ENCODE data around the gene AUTS2. TPM values are rescaled to one million over a fixed set of nuclear protein-coding genes. Genes with fewer than 3 reads are reported as not detected.

The AUTS2 gene
- total RNA-seq, 1 donor from 2014 or later = 53.0 TPM

DNA sequence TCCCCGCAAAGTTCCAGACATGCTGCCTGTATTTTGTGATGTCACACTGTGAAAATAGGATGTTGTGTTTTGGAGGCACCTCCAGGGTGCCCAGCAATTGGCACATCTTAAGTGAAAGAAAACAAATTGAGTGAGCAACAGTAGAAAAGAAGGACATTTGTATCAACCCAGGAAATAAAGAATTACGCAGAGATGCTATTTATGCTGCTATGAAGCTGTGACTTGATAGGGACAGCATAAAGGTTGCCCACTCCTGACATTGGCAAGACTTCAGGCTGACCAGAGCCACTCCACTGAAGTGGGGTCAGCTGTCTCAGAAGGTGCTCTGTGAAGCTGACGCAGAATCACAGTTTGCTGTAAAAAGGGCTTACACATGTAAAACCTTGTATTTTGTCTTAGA, 803.8 kb downstream of the AUTS2 start:
- DNase-seq (ENCODE audit: extremely low spot score in 2 of 2) = no peak
- no peaks in the 10 kb centered on the region for H3K27me3 ChIP-seq
- no peaks in the 10 kb centered on the region for H3K36me3 ChIP-seq
- H3K4me1 ChIP-seq = no peaks in the 10 kb centered on the region
- no peak overlapping the region for H3K4me3 ChIP-seq
- TF ChIP-seq POLR2A (IDR thresholded peaks at IDR 0.05) = no peak
- TF ChIP-seq, protein P1, sequence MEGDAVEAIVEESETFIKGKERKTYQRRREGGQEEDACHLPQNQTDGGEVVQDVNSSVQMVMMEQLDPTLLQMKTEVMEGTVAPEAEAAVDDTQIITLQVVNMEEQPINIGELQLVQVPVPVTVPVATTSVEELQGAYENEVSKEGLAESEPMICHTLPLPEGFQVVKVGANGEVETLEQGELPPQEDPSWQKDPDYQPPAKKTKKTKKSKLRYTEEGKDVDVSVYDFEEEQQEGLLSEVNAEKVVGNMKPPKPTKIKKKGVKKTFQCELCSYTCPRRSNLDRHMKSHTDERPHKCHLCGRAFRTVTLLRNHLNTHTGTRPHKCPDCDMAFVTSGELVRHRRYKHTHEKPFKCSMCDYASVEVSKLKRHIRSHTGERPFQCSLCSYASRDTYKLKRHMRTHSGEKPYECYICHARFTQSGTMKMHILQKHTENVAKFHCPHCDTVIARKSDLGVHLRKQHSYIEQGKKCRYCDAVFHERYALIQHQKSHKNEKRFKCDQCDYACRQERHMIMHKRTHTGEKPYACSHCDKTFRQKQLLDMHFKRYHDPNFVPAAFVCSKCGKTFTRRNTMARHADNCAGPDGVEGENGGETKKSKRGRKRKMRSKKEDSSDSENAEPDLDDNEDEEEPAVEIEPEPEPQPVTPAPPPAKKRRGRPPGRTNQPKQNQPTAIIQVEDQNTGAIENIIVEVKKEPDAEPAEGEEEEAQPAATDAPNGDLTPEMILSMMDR (IDR thresholded peaks at IDR 0.05) = no peak
- TF ChIP-seq POLR2AphosphoS5 (IDR thresholded peaks at IDR 0.05; ENCODE audit: insufficient read depth in 1 of 2, low read depth in 1 of 2) = no peak
- H3K27ac ChIP-seq = no peak overlapping the region
- intact Hi-C loops (cut with DNase I) = no loop called here
- H3K9me3 ChIP-seq = no peaks in the 10 kb centered on the region

DNA sequence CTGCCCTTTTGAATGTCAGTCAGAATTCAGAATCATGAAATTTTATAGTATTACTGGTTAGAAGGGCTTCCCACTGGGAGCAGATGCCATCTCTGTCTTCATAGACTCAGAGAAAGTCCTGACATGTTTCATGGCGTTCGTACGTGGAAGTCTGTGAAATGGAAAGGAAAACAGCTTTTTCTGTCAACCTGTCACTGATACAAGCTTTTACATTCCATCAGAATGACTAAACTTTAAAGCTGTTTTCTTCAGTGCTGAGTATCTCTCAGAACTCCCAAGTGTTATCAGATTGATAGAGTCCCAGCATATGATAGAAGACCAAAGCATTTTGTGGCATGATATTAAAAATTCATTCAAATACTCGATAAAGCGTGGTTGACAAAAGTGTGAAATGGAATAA, 807.0 kb downstream of the AUTS2 start:
- no peak for TF ChIP-seq POLR2A (IDR thresholded peaks at IDR 0.05)
- no peak for TF ChIP-seq POLR2AphosphoS5 (IDR thresholded peaks at IDR 0.05; ENCODE audit: insufficient read depth in 1 of 2, low read depth in 1 of 2)
- TF ChIP-seq, protein P1 (IDR thresholded peaks at IDR 0.05) = no peak
- H3K27me3 ChIP-seq = no peaks in the 10 kb centered on the region
- DNase-seq (ENCODE audit: extremely low spot score in 2 of 2) = no peak
- H3K9me3 ChIP-seq = no peaks in the 10 kb centered on the region
- no peaks in the 10 kb centered on the region for H3K4me1 ChIP-seq
- no peak overlapping the region for H3K4me3 ChIP-seq
- no peak overlapping the region for H3K27ac ChIP-seq
- H3K36me3 ChIP-seq = no peaks in the 10 kb centered on the region
- intact Hi-C loops (cut with DNase I) = no loop called here

DNA sequence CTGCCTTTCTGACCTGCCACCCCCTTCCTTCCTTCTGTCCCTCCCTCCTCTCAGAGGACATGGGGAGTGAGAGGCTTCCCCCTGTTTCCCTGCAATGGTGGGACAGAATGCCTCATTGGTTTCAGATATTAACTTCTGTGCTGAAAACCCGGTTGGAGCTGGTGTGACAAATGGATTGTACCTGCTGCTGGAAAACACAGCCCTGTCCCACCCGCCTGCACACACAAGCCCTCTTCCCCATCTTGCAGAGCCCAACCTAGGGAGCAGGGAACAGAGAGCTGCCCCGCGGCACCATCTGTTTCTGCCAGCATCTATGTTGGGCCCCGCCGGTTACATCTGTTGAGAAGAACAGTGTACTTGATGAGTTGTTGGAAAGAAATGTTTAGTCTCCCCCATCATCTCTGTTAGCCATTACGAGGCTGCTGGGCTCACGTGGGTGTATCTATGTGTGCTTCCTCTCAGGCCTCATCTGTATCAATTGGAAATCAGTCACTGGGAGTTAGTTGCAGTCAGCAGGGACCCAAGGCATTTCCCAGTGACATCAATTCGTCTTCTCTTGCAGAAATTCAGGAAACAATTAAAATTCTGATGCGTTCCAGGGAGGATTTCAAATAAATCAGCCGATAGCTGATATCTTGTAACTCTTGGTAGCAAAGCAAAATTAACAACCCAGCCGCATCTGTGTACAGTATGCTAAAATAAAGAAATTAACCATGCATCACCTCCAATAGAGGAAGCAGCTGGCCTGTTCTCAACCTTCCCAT, 808.1 kb downstream of the AUTS2 start:
- H3K27ac ChIP-seq = no peak overlapping the region
- no peak overlapping the region for H3K4me3 ChIP-seq
- H3K4me1 ChIP-seq = no peaks in the 10 kb centered on the region
- TF ChIP-seq POLR2AphosphoS5 (IDR thresholded peaks at IDR 0.05; ENCODE audit: insufficient read depth in 1 of 2, low read depth in 1 of 2) (no peak), POLR2A (IDR thresholded peaks at IDR 0.05) (no peak)
- TF ChIP-seq, protein P1 (IDR thresholded peaks at IDR 0.05) = no peak
- no peaks in the 10 kb centered on the region for H3K9me3 ChIP-seq
- intact Hi-C loops (cut with DNase I) = no loop called here
- H3K36me3 ChIP-seq = no peaks in the 10 kb centered on the region
- no peaks in the 10 kb centered on the region for H3K27me3 ChIP-seq
- DNase-seq (ENCODE audit: extremely low spot score in 2 of 2) = no peak

DNA sequence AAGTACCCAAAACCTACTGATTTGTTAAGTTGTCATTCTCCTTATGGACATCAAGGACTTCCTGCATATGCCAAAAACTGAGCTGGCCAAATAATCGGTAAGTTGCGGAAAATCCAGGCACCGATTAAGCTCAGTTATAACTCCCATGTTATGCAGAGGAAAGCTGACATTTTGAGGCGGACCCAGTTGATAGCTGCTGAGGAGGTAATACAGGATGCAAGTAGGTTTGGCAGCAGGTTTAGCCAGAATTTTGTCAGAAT, 808.6 kb downstream of the AUTS2 start:
- H3K27ac ChIP-seq = no peak overlapping the region
- H3K9me3 ChIP-seq = no peaks in the 10 kb centered on the region
- intact Hi-C loops (cut with DNase I) = no loop called here
- no peak for DNase-seq (ENCODE audit: extremely low spot score in 2 of 2)
- H3K27me3 ChIP-seq = no peaks in the 10 kb centered on the region
- no peak for TF ChIP-seq POLR2A (IDR thresholded peaks at IDR 0.05)
- no peak for TF ChIP-seq POLR2AphosphoS5 (IDR thresholded peaks at IDR 0.05; ENCODE audit: insufficient read depth in 1 of 2, low read depth in 1 of 2)
- TF ChIP-seq, protein P1 (IDR thresholded peaks at IDR 0.05) = no peak
- H3K4me1 ChIP-seq = no peaks in the 10 kb centered on the region
- H3K36me3 ChIP-seq = no peaks in the 10 kb centered on the region
- no peak overlapping the region for H3K4me3 ChIP-seq

DNA sequence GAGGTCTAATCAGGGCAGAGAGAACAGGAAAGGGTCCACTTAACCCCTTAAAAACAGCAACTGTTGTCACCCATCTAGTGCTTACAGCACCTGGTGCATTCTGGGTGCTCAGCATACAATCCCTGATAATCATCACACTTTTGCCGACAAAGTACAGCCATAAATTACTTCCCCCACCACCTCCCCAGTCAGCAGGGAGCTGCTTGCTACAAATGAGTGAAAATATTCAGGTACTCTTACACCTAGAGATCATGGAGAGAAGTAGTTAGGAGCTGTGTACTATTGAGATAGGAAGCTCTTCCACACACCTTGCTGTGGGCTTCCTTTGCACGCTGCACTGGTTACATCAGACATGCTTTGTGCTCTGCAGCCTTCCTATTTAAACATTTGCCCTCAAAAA, 810.2 kb downstream of the AUTS2 start:
- intact Hi-C loops (cut with DNase I) = no loop called here
- H3K27ac ChIP-seq = no peak overlapping the region

More for the DNA sequence above, 810.2 kb downstream of the AUTS2 start:
- TF ChIP-seq POLR2A (IDR thresholded peaks at IDR 0.05) = no peak
- no peak for TF ChIP-seq POLR2AphosphoS5 (IDR thresholded peaks at IDR 0.05; ENCODE audit: insufficient read depth in 1 of 2, low read depth in 1 of 2)
- TF ChIP-seq, protein P1 (IDR thresholded peaks at IDR 0.05) = no peak
- Histone ChIP-seq H3K36me3 (no peaks in the 10 kb centered on the region), H3K4me3 (no peak overlapping the region), H3K4me1 (no peaks in the 10 kb centered on the region), H3K9me3 (no peaks in the 10 kb centered on the region), H3K27me3 (no peaks in the 10 kb centered on the region)
- no peak for DNase-seq (ENCODE audit: extremely low spot score in 2 of 2)

All from vagina (tissue), 2 donors.